Upper lobe of left lung (tissue), 4 donors: ENCODE measurements around the gene PRDM16.

Experiments used
- CTCF ChIP-seq, 6 experiments: fragments of 450-650 bp in 4 of 6; fragments of 200-600 bp in 2 of 6; sonication (generic) in 2 of 6; IDR thresholded peaks; one replicate each; pipeline ENCODE4 v1.5.1; 2016 to 2019; ENCODE audit warnings: antibody characterized with exemption in 6 of 6
- EP300 ChIP-seq, 4 donors: sonication (generic); formaldehyde crosslinking; IDR thresholded peaks; one replicate each; pipeline ENCODE4 v1.5.1; 2017; ENCODE audit warnings: antibody characterized with exemption in 4 of 4, control low read depth in 2 of 4
- POLR2A ChIP-seq, 4 donors: fragments of 450-650 bp; IDR thresholded peaks; one replicate each; pipeline ENCODE4 v1.5.1; 2016 to 2017; ENCODE audit warnings: antibody characterized with exemption in 4 of 4, mild to moderate bottlenecking in 2 of 4
- POLR2AphosphoS5 ChIP-seq, 2 donors: sonication (generic); formaldehyde crosslinking; IDR thresholded peaks; one replicate each; pipeline ENCODE4 v1.5.1; 2017; ENCODE audit warnings: antibody characterized with exemption in 2 of 2

GRCh38 chr1:3258386-3259003 is 189.5 kb downstream of the PRDM16 start:
- TF ChIP-seq POLR2A (IDR thresholded peaks at IDR 0.05) (no peak), CTCF (IDR thresholded peaks at IDR 0.05) (no peak), EP300 (IDR thresholded peaks at IDR 0.05) (no peak), POLR2AphosphoS5 (IDR thresholded peaks at IDR 0.05) (no peak)
